Stimulated activated CD4-positive, alpha-beta T cell treated with anti-CD3 and anti-CD28 coated beads, Interleukin-1b, Interleukin-23, amount 100 ng/mL, for 24 hours (primary cell): ENCODE results near the gene ARHGAP15.
A peak's percentile ranks its signal among the peaks of the same experiment; 100 is the strongest.

ENCODE experiments used
- DNase-seq, 4 experiments: peaks; one replicate each; pipeline ENCODE4 v3.0.0-alpha.2; 2020; ENCODE audit warnings: low read depth in 4 of 4, low spot score in 1 of 4

The ARHGAP15 gene

DNA sequence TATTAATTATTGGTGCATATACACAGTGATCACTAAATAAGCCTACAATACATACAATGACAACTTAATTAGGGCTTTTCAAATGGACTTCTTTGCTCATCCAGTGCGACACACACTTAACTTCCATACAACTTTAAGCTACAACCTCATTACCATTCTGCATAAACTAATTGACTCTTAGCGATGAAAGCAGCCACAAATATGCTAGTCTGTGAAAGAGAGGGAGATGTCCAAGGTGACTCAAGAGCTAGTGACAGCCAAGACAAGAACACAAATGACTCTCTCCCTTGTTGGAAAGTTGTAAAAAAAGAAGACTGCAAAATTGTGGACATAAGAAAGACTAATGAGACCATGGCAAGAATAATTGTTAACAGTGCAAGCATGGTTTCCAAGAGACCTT lies 264.8 kb downstream of the ARHGAP15 start:
- no peak for DNase-seq

DNA sequence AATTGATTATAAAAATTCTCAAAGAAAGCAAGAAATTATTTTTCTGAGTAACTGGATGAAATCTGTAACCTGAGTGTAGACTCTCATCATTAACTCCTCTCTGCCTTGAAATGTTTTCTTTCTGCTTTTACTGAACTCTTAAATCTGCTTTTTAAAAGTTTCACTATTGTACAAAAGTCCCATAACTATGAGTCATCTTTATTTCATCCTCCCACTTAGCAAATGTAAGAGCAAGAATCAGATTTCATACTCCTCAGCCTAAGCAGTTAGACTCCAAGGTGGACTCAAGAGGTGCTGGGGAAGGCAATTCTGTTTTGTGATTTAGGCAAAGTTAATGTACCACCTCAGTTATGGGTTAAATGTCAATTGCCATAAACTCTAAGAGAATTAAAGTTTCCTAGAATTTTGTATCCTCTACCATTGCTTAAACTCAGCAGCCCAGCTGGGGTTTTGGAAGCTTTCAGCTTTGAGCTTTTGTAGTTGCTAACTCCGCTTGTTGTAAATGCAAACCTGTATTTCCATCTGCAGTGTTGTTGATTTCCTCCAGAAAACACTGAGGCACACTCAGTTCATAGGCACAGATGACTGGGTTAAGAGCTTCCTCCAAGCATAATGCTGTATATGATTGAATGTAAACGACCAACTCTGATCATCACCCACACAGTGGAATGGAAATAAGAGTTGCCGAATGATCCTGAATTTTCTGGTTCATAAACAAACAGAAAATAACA lies 268.8 kb downstream of the ARHGAP15 start:
- DNase-seq, result no peak

DNA sequence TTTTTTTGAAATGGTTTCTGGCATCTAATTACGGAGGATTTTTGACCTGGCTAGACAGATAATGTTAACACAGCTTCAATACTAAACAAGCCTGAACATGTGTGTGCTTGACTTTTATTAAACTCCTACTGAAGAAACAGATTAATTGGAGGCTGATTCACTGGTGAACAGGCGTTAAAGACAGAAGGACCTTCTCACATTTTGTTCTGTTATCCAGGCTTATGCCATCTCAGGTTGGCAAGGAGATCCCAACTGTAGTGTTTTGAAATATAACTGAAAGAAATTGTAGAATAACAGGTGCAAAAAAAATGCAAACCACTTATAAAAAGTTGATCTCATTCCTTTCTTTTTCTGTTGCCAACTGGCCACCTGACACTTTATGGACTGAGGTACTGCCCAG lies 269.6 kb downstream of the ARHGAP15 start:
- no peak for DNase-seq

DNA sequence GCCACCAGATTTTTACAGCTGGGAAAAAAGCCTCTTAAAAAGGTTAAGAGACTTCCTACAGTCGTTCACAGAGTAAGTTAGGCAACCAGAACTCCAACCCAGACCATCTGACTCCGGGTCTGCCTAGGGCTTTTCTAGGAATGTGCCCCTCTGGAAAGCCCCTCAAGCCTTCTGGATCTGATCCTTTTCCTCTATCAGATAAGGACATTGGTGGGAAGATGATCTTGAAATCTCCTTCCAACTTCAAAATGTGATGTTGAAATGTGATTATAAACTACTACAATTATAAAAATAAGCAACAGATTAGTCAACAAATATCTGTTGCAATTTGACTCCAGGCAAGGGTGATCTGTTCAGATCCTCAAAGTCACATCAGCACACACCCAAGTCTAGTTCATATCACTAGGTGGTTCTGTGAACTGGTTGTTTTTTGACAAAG lies 270.4 kb downstream of the ARHGAP15 start:
- DNase-seq, result no peak

DNA sequence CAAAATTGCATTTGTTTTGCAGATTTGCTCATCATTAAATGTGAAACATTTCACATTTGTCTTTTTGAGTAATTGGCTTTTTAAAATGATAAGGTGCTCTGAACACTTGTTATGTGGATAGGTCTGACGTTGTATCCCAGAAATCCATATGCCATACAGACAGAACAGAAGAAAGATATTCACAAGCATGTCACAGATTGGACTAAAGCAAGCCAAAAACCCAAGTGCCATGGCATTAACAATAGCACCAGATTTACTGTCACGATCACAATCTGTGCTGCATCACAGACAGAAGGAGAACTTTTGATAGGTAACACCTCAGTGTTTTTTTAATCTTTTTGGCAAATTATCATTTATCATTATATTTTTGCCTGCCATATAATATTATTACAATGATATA lies 272.6 kb downstream of the ARHGAP15 start:
- DNase-seq, result no peak

DNA sequence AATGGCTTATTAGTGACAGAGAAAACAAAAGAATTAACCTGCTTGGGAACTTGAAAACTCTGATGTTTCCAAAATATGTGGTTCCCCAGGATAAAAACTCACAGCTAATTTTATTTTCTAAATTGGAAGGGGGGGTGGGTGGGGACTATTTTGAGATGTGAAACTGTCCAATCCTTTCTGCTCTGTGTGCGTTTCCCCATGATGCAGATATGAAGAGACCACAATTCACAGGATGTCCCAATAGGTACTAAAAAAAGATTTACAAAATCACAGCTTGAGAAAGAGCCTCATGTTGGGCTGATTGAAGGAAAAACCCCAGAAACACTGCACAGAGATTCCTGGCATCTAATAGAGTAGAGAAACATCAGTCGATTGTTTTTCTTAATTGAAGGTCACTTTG lies 273.2 kb downstream of the ARHGAP15 start:
- DNase-seq, result no peak

DNA sequence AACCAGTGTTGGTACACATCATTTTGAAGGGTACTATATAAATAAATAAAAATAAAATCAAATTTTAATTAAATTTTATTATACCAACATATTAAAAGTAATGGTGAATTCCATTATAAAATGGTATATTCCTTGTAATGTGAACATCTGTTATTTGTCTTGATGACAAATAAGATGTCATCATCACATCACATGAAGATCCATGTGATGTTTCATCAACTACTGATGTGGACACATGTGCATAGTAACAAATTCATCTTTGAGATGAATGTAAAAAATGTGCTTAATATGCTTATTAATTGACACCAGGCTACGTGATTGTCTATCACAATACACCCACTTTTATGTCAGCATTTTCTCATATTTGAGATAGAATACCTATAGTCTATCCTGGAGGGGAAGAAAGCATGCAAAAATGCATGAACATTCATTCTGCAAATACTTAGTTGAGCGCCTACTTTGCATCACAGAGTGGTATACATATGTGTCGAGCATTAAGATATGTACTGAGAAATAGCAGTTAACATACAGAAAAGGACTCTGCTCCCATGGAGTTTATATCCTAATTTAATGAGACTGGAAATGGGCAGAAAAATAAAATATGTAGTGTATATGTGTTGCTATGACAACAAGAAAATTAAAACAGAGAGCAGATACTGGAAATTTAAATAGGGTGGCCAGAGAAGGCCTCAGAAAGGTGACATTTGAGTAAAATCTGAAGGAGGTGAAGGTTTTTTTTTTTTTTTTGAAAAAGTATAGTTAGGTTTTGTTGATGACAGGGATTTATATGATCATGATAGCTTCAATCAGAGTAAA lies 281.1 kb downstream of the ARHGAP15 start:
- DNase-seq, result no peak

DNA sequence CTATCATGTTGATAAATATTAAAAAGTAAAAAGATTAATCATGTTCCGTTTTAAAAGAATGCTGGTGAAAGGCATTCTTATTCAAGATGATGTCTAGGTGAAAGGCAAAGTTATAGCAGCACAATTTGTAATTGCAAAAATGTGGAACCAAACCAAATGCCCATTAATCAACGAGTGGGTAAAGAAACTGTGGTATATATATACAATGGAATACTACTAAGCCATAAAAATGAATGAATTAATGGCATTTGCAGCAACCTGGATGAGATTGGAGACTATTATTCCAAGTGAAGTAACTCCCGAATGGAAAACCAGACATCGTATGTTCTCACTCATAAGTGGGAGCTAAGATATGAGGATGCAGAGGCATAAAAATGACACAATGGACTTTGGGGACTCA lies 286.4 kb downstream of the ARHGAP15 start:
- DNase-seq, result no peak

GRCh38 chr2:143417428-143417827 lies 288.2 kb downstream of the ARHGAP15 start:
- DNase-seq, result no peak

DNA sequence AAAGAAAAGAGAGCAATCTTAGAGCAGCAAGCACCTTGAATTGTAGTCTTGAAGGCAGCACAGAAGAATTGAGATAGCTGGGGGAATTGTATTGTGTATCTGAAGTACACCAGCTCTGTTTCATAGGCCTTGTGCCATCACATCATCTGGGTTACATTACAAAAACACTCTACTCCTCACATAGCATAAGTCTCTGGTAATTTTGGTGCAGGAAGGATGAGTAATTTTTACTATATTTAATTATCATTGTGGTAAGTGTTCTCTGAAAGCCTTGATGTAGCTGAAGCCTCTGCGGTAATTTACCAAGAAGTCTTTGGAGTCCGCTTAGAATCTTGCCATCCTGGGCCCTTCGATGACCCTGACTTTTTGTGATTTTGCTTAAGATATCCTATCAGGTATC lies 291.1 kb downstream of the ARHGAP15 start:
- DNase-seq, result no peak

DNA sequence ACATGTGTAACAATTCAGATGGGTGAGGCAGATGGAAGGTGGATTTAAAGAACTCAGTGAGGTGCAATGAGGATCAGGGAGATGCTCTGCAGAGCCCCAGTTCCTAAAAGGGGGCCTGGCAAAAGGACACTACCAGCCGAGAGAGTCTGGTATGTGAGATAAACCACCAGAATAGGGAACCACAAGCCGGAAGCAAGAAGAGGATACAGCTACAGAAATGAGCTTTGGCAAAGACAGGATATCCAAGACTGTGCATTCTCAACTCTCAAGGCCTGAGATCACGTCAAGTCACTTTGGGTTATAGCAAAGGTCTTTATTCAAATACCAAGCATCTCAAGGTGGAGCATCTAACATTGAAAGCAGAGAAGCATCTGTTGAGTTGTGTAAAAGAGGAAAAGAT lies 293.5 kb downstream of the ARHGAP15 start:
- no peak for DNase-seq

DNA sequence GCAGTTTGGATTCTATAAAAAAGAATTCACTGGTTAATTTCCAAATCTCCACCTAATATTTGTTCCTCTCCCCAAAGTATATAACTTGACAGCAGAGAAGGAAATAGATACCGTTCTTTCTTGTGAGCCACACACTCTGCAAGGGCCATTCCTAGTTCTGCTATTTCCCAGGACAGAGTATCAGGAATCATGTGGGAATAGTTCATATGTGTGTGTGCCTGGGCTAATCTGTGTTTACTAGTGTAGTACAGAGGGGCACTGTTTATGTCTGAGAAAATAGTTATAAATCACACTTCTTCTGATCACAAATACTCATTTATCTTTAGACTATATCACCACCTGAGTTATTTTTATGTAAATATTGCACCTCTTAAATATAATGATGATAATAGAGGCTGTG lies 296.7 kb downstream of the ARHGAP15 start:
- no peak for DNase-seq

DNA sequence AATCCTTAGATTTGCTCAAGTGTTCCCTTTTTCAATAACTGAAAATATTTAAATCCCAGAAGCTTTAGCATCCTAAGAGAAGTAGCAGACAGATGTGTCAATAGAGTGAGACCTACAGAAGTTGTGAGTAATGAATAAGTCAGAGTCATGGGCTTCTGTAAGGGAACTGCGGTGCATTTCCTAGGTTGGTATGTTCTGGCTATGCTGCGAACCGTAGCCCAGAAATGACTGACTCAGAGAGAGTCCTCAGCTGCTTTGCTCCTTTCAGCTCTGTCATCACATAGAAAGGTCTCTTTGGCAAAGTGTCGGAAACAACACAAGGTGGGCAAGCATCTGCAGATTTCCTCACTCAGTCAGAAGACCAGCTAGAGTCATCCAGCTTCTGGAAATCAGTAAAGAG lies 297.1 kb downstream of the ARHGAP15 start:
- no peak for DNase-seq

DNA sequence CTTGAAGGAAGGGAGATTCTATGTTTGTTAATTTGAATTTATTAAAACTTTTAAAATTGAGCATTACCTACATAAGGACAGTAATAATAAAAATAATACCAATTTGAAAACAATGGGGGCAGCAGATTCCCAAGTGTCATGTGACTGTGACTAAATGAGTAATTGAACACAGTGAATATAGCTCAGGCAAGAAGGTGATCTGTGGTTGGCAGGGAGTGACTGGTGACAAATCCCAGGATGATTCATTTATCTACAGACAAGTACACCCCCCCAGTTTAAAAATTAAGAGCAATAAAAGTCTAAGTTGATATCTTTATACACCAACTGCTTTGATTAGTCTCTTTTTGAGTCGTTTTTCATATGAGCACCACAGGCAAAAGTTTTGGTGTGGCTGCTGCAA lies 299.5 kb downstream of the ARHGAP15 start:
- peak in 1 of 4 experiments; percentile 5 for DNase-seq

DNA sequence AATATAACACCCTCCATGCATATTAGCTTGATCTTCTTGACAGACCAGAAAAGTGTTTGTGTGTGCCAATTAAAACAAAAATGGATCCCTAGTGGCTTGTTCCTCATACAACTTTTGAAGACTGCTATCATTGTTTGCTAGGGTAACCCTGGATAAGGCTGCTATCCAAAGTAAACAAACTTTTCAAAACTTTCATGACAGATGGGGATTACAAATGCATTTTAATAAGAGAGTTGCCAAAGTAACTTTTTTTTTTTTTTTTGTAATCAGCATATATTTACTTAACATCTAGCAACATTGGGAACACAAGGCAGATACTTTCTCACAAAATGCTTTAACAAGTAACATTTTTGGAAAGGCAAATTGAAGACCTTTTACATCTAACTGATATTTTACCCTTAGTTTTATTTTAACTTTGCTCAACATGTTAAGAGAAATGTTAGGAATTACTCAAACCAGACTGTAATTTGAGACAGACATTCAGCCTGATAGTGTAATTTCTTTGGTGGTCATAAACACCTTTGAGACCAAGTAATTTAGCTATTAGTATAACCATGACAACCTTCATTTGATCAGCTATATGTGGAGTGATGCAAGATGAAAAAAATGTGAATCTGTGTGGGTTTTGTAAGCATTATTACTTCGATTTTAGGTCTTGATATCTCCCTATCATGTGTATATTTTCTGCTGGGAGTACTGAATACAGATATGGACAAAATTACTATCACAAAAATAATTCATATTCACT lies 300.9 kb downstream of the ARHGAP15 start:
- DNase-seq, result no peak

- DNase-seq, result no peak
Measured at GRCh38 chr2:143431316-143431715, 302.1 kb downstream of the ARHGAP15 start.

DNA sequence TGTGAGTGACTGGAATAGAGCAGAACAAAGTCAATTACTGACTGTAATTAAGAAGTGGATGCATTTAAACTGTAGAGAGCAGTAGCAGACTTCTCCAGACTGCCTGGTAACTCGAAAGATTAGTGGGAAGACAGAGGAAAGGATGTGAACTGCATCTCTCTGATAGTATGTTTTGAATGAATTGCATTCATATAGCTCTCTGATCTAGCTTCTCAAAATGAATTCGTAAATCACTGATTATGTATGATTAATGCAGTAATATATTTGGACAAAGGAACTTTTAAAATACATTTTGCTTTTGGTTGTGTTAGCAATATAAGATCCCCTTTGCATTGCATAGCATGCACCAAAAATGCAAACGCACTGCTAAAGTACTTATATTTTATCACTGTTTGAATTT lies 304.0 kb downstream of the ARHGAP15 start:
- DNase-seq, result no peak

- DNase-seq, result no peak
Measured at GRCh38 chr2:143433840-143434239, 304.6 kb downstream of the ARHGAP15 start.

DNA sequence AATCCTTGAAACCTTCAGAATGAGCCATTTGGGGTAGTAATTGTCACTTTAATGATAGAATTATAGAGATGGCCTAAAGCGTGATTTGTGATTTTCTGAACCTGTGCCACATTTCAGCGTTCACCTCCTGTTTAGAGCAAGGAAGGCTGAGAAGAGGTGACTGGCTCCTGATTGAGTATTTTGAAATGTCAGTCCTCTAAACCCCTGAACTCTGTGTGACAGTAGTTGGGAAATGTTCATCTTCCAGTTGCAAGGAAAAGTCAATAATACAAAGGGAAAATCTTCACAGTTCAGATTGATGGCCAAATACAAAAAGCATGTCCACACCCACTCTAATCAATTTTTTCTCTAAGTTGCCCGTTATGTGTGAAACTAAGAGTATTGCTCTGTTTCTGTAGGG lies 305.2 kb downstream of the ARHGAP15 start:
- DNase-seq, result no peak

DNA sequence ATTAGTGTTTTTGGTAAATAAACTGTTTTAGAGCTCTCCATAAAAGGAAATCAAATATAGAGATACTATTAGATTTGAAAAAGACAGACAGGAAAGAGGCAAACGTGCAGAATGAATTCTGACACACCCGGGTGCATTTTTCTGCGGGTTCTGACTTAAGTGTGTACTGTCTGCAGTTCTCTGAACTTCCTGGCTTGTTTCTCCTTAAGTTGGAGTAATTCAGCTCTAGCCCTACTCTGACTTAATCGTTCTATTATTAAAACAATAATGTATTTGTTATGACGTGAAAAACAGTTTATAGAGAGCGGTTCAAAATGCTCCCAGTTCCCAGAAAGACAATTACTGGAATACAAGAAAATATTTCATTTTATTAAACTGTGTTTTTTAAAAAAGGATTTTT lies 305.9 kb downstream of the ARHGAP15 start:
- DNase-seq, result no peak

DNA sequence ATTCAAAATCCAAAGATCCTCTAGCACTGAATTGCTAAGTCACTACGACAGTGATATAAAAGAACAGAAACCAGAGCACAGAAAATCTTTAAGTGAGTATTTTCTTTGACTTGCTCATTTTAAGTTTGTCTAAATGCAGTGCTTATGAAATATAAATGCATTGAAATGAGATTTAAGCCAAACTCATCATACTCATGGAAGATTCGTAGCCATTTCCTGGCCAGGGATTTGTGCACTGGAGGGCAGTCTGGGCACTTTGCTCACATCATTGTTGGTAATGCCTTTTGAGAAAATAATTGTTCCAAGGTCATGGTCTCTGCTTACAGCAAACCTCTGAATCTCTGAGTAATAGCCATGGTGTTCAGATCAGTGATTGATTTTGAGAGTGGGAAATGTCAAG lies 307.7 kb downstream of the ARHGAP15 start:
- no peak for DNase-seq
